ENCODE results near the gene GRIN2B.

- TF ChIP-seq POLR2A (IDR thresholded peaks at IDR 0.05; ENCODE audit: low read length) (no peak), GATA1 (IDR thresholded peaks at IDR 0.05; ENCODE audit: low read depth, low read length) (no peak)
Observed at GRCh38 chr12:13956060-13956590, 25.3 kb downstream of the GRIN2B start.

Measured in erythroblast (primary cell).